Measurements from ENCODE around the gene TMIGD3. TPM values are rescaled to one million over a fixed set of nuclear protein-coding genes. Genes with fewer than 3 reads are reported as not detected.

TMIGD3 gene
- total RNA-seq, 1 experiment from 2014 or later: not detected

GRCh38 chr1:111470596-111470995 is 32.8 kb downstream of the TMIGD3 start:
- intact Hi-C loops (cut with micrococcal nuclease): no loop called here
- TF ChIP-seq, protein P1, sequence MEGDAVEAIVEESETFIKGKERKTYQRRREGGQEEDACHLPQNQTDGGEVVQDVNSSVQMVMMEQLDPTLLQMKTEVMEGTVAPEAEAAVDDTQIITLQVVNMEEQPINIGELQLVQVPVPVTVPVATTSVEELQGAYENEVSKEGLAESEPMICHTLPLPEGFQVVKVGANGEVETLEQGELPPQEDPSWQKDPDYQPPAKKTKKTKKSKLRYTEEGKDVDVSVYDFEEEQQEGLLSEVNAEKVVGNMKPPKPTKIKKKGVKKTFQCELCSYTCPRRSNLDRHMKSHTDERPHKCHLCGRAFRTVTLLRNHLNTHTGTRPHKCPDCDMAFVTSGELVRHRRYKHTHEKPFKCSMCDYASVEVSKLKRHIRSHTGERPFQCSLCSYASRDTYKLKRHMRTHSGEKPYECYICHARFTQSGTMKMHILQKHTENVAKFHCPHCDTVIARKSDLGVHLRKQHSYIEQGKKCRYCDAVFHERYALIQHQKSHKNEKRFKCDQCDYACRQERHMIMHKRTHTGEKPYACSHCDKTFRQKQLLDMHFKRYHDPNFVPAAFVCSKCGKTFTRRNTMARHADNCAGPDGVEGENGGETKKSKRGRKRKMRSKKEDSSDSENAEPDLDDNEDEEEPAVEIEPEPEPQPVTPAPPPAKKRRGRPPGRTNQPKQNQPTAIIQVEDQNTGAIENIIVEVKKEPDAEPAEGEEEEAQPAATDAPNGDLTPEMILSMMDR (conservative IDR thresholded peaks at IDR 0.05; ENCODE audit: low read depth, low read length): no peak
- Histone ChIP-seq H3K4me2 (ENCODE audit: low read length) (no peak overlapping the region), H3K9me2 (replicated peaks; ENCODE audit: low read length) (no peaks in the 10 kb centered on the region), H3K36me3 (ENCODE audit: low read depth, low read length) (peaks cover 15% of the 10 kb centered on the region), H2AFZ (ENCODE audit: low read length) (no peak overlapping the region), H4K20me1 (ENCODE audit: low read length) (no peaks in the 10 kb centered on the region), H3K9me3 (ENCODE audit: low read length) (no peaks in the 10 kb centered on the region), H3K9ac (ENCODE audit: low read length) (no peak overlapping the region), H3K27me3 (ENCODE audit: low read length) (no peaks in the 10 kb centered on the region), H3K4me1 (ENCODE audit: insufficient read depth, low read length) (no peaks in the 10 kb centered on the region), H3K79me2 (ENCODE audit: low read length) (no peaks in the 10 kb centered on the region), H3K4me3 (ENCODE audit: low read length) (no peak overlapping the region), H3K27ac (ENCODE audit: low read length) (no peak overlapping the region), H3F3A (ENCODE audit: low read length, unreplicated experiment) (no peaks in the 10 kb centered on the region)
- DNase-seq: no peak
- ChIA-PET CTCF (no interaction called here), POLR2A (ENCODE audit: unreplicated experiment) (no interaction called here)
- BruUV-seq (replicated peaks): no TSS peak
- ATAC-seq: no peak

GRCh38 chr1:111469539-111469938 is 33.9 kb downstream of the TMIGD3 start:
- Histone ChIP-seq H3K4me1 (ENCODE audit: insufficient read depth, low read length) (no peaks in the 10 kb centered on the region), H3K4me2 (ENCODE audit: low read length) (no peak overlapping the region), H3K27ac (ENCODE audit: low read length) (no peak overlapping the region), H3F3A (ENCODE audit: low read length, unreplicated experiment) (no peaks in the 10 kb centered on the region), H3K27me3 (ENCODE audit: low read length) (no peaks in the 10 kb centered on the region), H3K79me2 (ENCODE audit: low read length) (no peaks in the 10 kb centered on the region), H4K20me1 (ENCODE audit: low read length) (no peaks in the 10 kb centered on the region), H3K9ac (ENCODE audit: low read length) (no peak overlapping the region), H3K36me3 (ENCODE audit: low read depth, low read length) (peaks cover 15% of the 10 kb centered on the region), H3K4me3 (ENCODE audit: low read length) (no peak overlapping the region), H3K9me2 (replicated peaks; ENCODE audit: low read length) (no peaks in the 10 kb centered on the region), H3K9me3 (ENCODE audit: low read length) (no peaks in the 10 kb centered on the region), H2AFZ (ENCODE audit: low read length) (no peak overlapping the region)
- DNase-seq: no peak
- TF ChIP-seq, protein P1 (conservative IDR thresholded peaks at IDR 0.05; ENCODE audit: low read depth, low read length): no peak
- no peak for TF ChIP-seq EZH2phosphoT487 (IDR thresholded peaks at IDR 0.05; ENCODE audit: borderline replicate concordance, low read length)
- no peak for ATAC-seq
- intact Hi-C loops (cut with micrococcal nuclease): no loop called here
- POLR2A ChIA-PET (ENCODE audit: unreplicated experiment): no interaction called here
- BruUV-seq (replicated peaks): no TSS peak
- CTCF ChIA-PET: interaction anchor here (1.0 kb wide), 1 partner anchor 12 kb away, joined by 3 read pairs; no protein-coding TSS in a partner anchor

GRCh38 chr1:111468717-111469100 is 34.7 kb downstream of the TMIGD3 start:
- no peaks in the 10 kb centered on the region for H3F3A ChIP-seq (ENCODE audit: low read length, unreplicated experiment)
- no peak for TF ChIP-seq EZH2phosphoT487 (IDR thresholded peaks at IDR 0.05; ENCODE audit: borderline replicate concordance, low read length)
- no peak for TF ChIP-seq EZH2 (IDR thresholded peaks at IDR 0.05; ENCODE audit: low read length, unreplicated experiment)
- TF ChIP-seq, protein P1 (conservative IDR thresholded peaks at IDR 0.05; ENCODE audit: low read depth, low read length): no peak
- H4K20me1 ChIP-seq (ENCODE audit: low read length): no peaks in the 10 kb centered on the region
- H3K36me3 ChIP-seq (ENCODE audit: low read depth, low read length): peaks cover 15% of the 10 kb centered on the region
- no peak overlapping the region for H3K27ac ChIP-seq (ENCODE audit: low read length)
- ChIA-PET CTCF (interaction anchor here (1.0 kb wide), 1 partner anchor 13 kb away, joined by 3 read pairs; no protein-coding TSS in a partner anchor), POLR2A (ENCODE audit: unreplicated experiment) (no interaction called here)
- H3K4me3 ChIP-seq (ENCODE audit: low read length): no peak overlapping the region
- no peaks in the 10 kb centered on the region for H3K9me3 ChIP-seq (ENCODE audit: low read length)
- no TSS peak for BruUV-seq (replicated peaks)
- no peaks in the 10 kb centered on the region for H3K27me3 ChIP-seq (ENCODE audit: low read length)
- DNase-seq (no peak), ATAC-seq (no peak)
- no peaks in the 10 kb centered on the region for H3K79me2 ChIP-seq (ENCODE audit: low read length)
- intact Hi-C loops (cut with micrococcal nuclease): no loop called here
- H3K9ac ChIP-seq (ENCODE audit: low read length): no peak overlapping the region
- H3K4me2 ChIP-seq (ENCODE audit: low read length): no peak overlapping the region
- no peaks in the 10 kb centered on the region for H3K9me2 ChIP-seq (replicated peaks; ENCODE audit: low read length)
- no peaks in the 10 kb centered on the region for H3K4me1 ChIP-seq (ENCODE audit: insufficient read depth, low read length)
- no peak overlapping the region for H2AFZ ChIP-seq (ENCODE audit: low read length)

All from PC-3 (cell line).